Measurements from ENCODE around the gene DNAAF2. TPM values are rescaled to one million over a fixed set of nuclear protein-coding genes. Genes with fewer than 3 reads are reported as not detected.

DNAAF2 gene
- total and polyA plus RNA-seq, 2 of the 13 experiments (the other 11 are each of a cell fraction or from before 2014, with no cell fraction given), result 6.1 to 13.6 TPM

GRCh38 chr14:49620182-49621113 lies 14.6 kb downstream of the DNAAF2 start, which contains the start of the genes MGAT2 and RPL36AL (continued):
- TF ChIP-seq DZIP1 (CRISPR knock-in tag; IDR thresholded peaks at IDR 0.05) (no peak), ZNF264 (CRISPR knock-in tag; IDR thresholded peaks at IDR 0.05) (peak; percentile 19; the same call in 1 of the 2 replicates), ZNF7 (CRISPR knock-in tag; IDR thresholded peaks at IDR 0.05) (no peak), ATM (IDR thresholded peaks at IDR 0.05; ENCODE audit: borderline replicate concordance) (no peak), USF2 (IDR thresholded peaks at IDR 0.05; ENCODE audit: low read depth, low read length) (peak; percentile 57; the same call in 1 of the 2 replicates), USF2 (CRISPR knock-in tag; IDR thresholded peaks at IDR 0.05; ENCODE audit: borderline replicate concordance) (peak; percentile 73), ZNF576 (CRISPR knock-in tag; IDR thresholded peaks at IDR 0.05) (no peak), ETV6 (CRISPR knock-in tag; conservative IDR thresholded peaks at IDR 0.05) (no peak; the same call in 1 of the 2 replicates), ZNF251 (CRISPR knock-in tag; IDR thresholded peaks at IDR 0.05) (no peak), ZNF3 (CRISPR knock-in tag; IDR thresholded peaks at IDR 0.05) (no peak), ZNF577 (CRISPR knock-in tag; IDR thresholded peaks at IDR 0.05; ENCODE audit: borderline replicate concordance, low read depth) (no peak), HOXD1 (CRISPR knock-in tag; IDR thresholded peaks at IDR 0.05) (no peak), ZNF382 (CRISPR knock-in tag; IDR thresholded peaks at IDR 0.05; ENCODE audit: borderline replicate concordance) (no peak), IKZF1 (IDR thresholded peaks at IDR 0.05) (no peak), ZNF782 (CRISPR knock-in tag; IDR thresholded peaks at IDR 0.05; ENCODE audit: borderline replicate concordance) (peak; percentile 96), ELF4 (CRISPR knock-in tag; IDR thresholded peaks at IDR 0.05; ENCODE audit: borderline replicate concordance) (peak; percentile 83; the same call in 1 of the 2 replicates), KDM4B (CRISPR knock-in tag; IDR thresholded peaks at IDR 0.05) (no peak), CBX1 (IDR thresholded peaks at IDR 0.05; ENCODE audit: low read depth) (no peak), PAXIP1 (CRISPR knock-in tag; conservative IDR thresholded peaks at IDR 0.05) (peak; percentile 2; the same call in 1 of the 2 replicates), ZNF605 (CRISPR knock-in tag; IDR thresholded peaks at IDR 0.05) (peak; percentile 26; the same call in 1 of the 2 replicates)
